GM18517 (cell line): ENCODE measurements around the gene CTBS.
A peak's percentile ranks its signal among the peaks of the same experiment; 100 is the strongest.
"Not testable (repeated sequence)": the region's sequence is repeated elsewhere in the genome, so short reads cannot be mapped to it uniquely, and the experiment has no call there.

Source experiments
- ATAC-seq: cut with Tn5 transposase; IDR thresholded peaks from one replicate; pipeline ENCODE4 v1.9.1; 2021; ENCODE audit warnings: mild to moderate bottlenecking, moderate library complexity; ENCODE audit not compliant: unreplicated experiment

The CTBS gene

GRCh38 chr1:84573967-84574842 lies at the start of gene CTBS:
CTBS (minus strand) TSS chr1:84574440; CDS start chr1:84574415, 25 bp downstream.
- peak; percentile 65 for ATAC-seq

GRCh38 chr1:84621553-84621952 lies 47.3 kb upstream of the CTBS start:
- ATAC-seq: no peak

GRCh38 chr1:84620720-84621313 lies 46.6 kb upstream of the CTBS start:
- peak; percentile 95 for ATAC-seq

GRCh38 chr1:84619383-84620102 lies 45.3 kb upstream of the CTBS start:
- no peak for ATAC-seq

GRCh38 chr1:84617349-84617748 lies 43.1 kb upstream of the CTBS start:
- no peak for ATAC-seq

GRCh38 chr1:84615790-84616189 lies 41.5 kb upstream of the CTBS start:
- ATAC-seq: no peak

GRCh38 chr1:84613887-84614286 lies 39.6 kb upstream of the CTBS start:
- no peak for ATAC-seq

- no peak for ATAC-seq
These were observed 38.8 kb upstream of the CTBS start for GRCh38 chr1:84613026-84613425.

- no peak for ATAC-seq
These were observed 37.6 kb upstream of the CTBS start for GRCh38 chr1:84611796-84612195.

GRCh38 chr1:84611091-84611490 lies 36.9 kb upstream of the CTBS start:
- ATAC-seq: no peak

GRCh38 chr1:84606977-84607376 lies 32.7 kb upstream of the CTBS start:
- ATAC-seq: no peak

- ATAC-seq: no peak
These were observed 30.9 kb upstream of the CTBS start for GRCh38 chr1:84605157-84605556.

GRCh38 chr1:84603941-84604830 lies 29.9 kb upstream of the CTBS start:
- no peak for ATAC-seq

GRCh38 chr1:84603223-84603622 lies 29.0 kb upstream of the CTBS start:
- ATAC-seq: no peak

- ATAC-seq: no peak
These were observed 26.6 kb upstream of the CTBS start for GRCh38 chr1:84600796-84601195.

- ATAC-seq: peak; percentile 80
These were observed 24.9 kb upstream of the CTBS start for GRCh38 chr1:84598846-84599741.

GRCh38 chr1:84598418-84598817 lies 24.2 kb upstream of the CTBS start:
- ATAC-seq: no peak

- no peak for ATAC-seq
These were observed 22.8 kb upstream of the CTBS start for GRCh38 chr1:84597011-84597410.

GRCh38 chr1:84594959-84595358 lies 20.7 kb upstream of the CTBS start:
- not testable (repeated sequence) for ATAC-seq

GRCh38 chr1:84587099-84587498 lies 12.9 kb upstream of the CTBS start:
- no peak for ATAC-seq
